HepG2 (cell line): ENCODE data around the gene TPD52L2. TPM values are rescaled to one million over a fixed set of nuclear protein-coding genes. Genes with fewer than 3 reads are reported as not detected.
A peak's percentile ranks its signal among the peaks of the same experiment; 100 is the strongest.

Experiments
- ATF7-NPFF ChIP-seq: sonication (generic); formaldehyde crosslinking; IDR thresholded peaks from 2 replicates; pipeline ENCODE4 v1.8.1; 2023; ENCODE audit warnings: mild to moderate bottlenecking, low read depth, missing genetic modification reagents, moderate library complexity
- E2F5 ChIP-seq: sonication (generic); formaldehyde crosslinking; conservative IDR thresholded peaks from 2 replicates; pipeline ENCODE4 v1.4.0; 2020; ENCODE audit warnings: missing genetic modification reagents
- FOXK1 ChIP-seq: sonication (generic); formaldehyde crosslinking; IDR thresholded peaks from 2 replicates; pipeline ENCODE4 v1.4.0; 2020; ENCODE audit warnings: low read depth, missing genetic modification reagents, borderline replicate concordance
- KDM2A ChIP-seq: sonication (generic); formaldehyde crosslinking; IDR thresholded peaks from 2 replicates; pipeline ENCODE4 v1.4.0; 2020; ENCODE audit warnings: low read depth, missing genetic modification reagents, borderline replicate concordance
- KLF12 ChIP-seq: sonication (generic); formaldehyde crosslinking; IDR thresholded peaks from 2 replicates; pipeline ENCODE4 v1.4.0; 2020; ENCODE audit warnings: missing genetic modification reagents, borderline replicate concordance
- NAIF1 ChIP-seq: sonication (generic); formaldehyde crosslinking; IDR thresholded peaks from 2 replicates; pipeline ENCODE4 v1.5.0; 2020; ENCODE audit warnings: mild to moderate bottlenecking, missing genetic modification reagents, borderline replicate concordance
- NCOA1 ChIP-seq: sonication (generic); formaldehyde crosslinking; IDR thresholded peaks from 2 replicates; pipeline ENCODE4 v1.9.0; 2021; ENCODE audit warnings: missing genetic modification reagents
- NFAT5 ChIP-seq: sonication (generic); formaldehyde crosslinking; IDR thresholded peaks from 2 replicates; pipeline ENCODE4 v1.4.0; 2020; ENCODE audit warnings: missing genetic modification reagents
- NFATC3 ChIP-seq: sonication (generic); formaldehyde crosslinking; IDR thresholded peaks from 2 replicates; pipeline ENCODE4 v1.5.1; 2020; ENCODE audit warnings: mild to moderate bottlenecking, missing genetic modification reagents
- PHF8 ChIP-seq: sonication (generic); formaldehyde crosslinking; IDR thresholded peaks from 2 replicates; pipeline ENCODE4 v1.5.0; 2020; ENCODE audit warnings: missing genetic modification reagents
- PPARG ChIP-seq: conservative IDR thresholded peaks from 2 replicates; pipeline ENCODE4 v1.6.1; 2016; ENCODE audit warnings: missing biosample characterization, missing genetic modification reagents
- SNAPC2 ChIP-seq: sonication (generic); formaldehyde crosslinking; IDR thresholded peaks from 2 replicates; pipeline ENCODE4 v1.8.1; 2022; ENCODE audit warnings: mild to moderate bottlenecking, missing genetic modification reagents
- SRF ChIP-seq: IDR thresholded peaks from 2 replicates; pipeline ENCODE4 v1.6.1; 2011; ENCODE audit warnings: mild to moderate bottlenecking, low read depth, low read length, moderate library complexity
- THAP11 ChIP-seq: IDR thresholded peaks from 2 replicates; pipeline ENCODE4 v1.6.1; 2016; ENCODE audit warnings: missing biosample characterization, missing genetic modification reagents
- XBP1 ChIP-seq: sonication (generic); formaldehyde crosslinking; IDR thresholded peaks from 2 replicates; pipeline ENCODE4 v1.5.0; 2020; ENCODE audit warnings: missing genetic modification reagents
- ZNF12 ChIP-seq: sonication (generic); formaldehyde crosslinking; IDR thresholded peaks from 2 replicates; pipeline ENCODE4 v1.5.0; 2020; ENCODE audit warnings: missing genetic modification reagents
- ZNF20 ChIP-seq: sonication (generic); formaldehyde crosslinking; IDR thresholded peaks from 2 replicates; pipeline ENCODE4 v1.4.0; 2020; ENCODE audit warnings: mild to moderate bottlenecking, moderate library complexity, missing genetic modification reagents
- ZNF274 ChIP-seq: sonication (generic); formaldehyde crosslinking; IDR thresholded peaks from 2 replicates; pipeline ENCODE4 v1.5.1; 2020; ENCODE audit warnings: mild to moderate bottlenecking, missing genetic modification reagents
- ZNF30 ChIP-seq: sonication (generic); formaldehyde crosslinking; IDR thresholded peaks from 2 replicates; pipeline ENCODE4 v1.5.0; 2020; ENCODE audit warnings: mild to moderate bottlenecking, missing genetic modification reagents
- ZNF556 ChIP-seq: sonication (generic); formaldehyde crosslinking; IDR thresholded peaks from 2 replicates; pipeline ENCODE4 v1.4.0; 2020; ENCODE audit warnings: mild to moderate bottlenecking, missing genetic modification reagents, borderline replicate concordance
- ZNF615 ChIP-seq: sonication (generic); formaldehyde crosslinking; IDR thresholded peaks from 2 replicates; pipeline ENCODE4 v1.5.0; 2020; ENCODE audit warnings: mild to moderate bottlenecking, missing genetic modification reagents, borderline replicate concordance
- ZNF839 ChIP-seq: sonication (generic); formaldehyde crosslinking; IDR thresholded peaks from 2 replicates; pipeline ENCODE4 v1.4.0; 2020; ENCODE audit warnings: missing genetic modification reagents, mild to moderate bottlenecking, borderline replicate concordance
- ZSCAN25 ChIP-seq: sonication (generic); formaldehyde crosslinking; IDR thresholded peaks from 2 replicates; pipeline ENCODE4 v1.8.0; 2022; ENCODE audit warnings: mild to moderate bottlenecking, missing genetic modification reagents
- polyA plus RNA-seq, 8 experiments: library from polyadenylated mRNA; depleted of rRNA in 3 of 8; stranded (reverse) in 7 of 8; unstranded in 1 of 8; fragments of >200 nt; fragmentation: Illumina TruSeq in 4 of 8; extraction: Trizol in 4 of 8; gene quantifications; 2 replicates each; pipeline versions ENCODE4 v1.2.1 to v1.2.3, GENCODE V29; 2011 to 2016; ENCODE audit warnings: low read depth in 4 of 8, missing spikeins in 1 of 8, mixed read lengths in 1 of 8; ENCODE audit not compliant: insufficient read depth in 1 of 8
- total RNA-seq, 5 experiments: library from RNA; depleted of rRNA; stranded (reverse); fragments of >200 nt; fragmentation: Illumina TruSeq; extraction: Trizol; gene quantifications; 2 replicates each; pipeline ENCODE4 v1.2.3, GENCODE V29; 2016; ENCODE audit warnings: low read depth in 1 of 5
- TF ChIP-seq, protein P1 (sequence below): IDR thresholded peaks from 2 replicates; pipeline ENCODE4 v1.6.1; 2018; ENCODE audit warnings: missing genetic modification reagents, mild to moderate bottlenecking, missing compliant biosample characterization

TPD52L2 gene
- total and polyA plus RNA-seq, 2 of the 13 experiments (the other 11 are each of a cell fraction or from before 2014, with no cell fraction given), result 156 to 184 TPM

- TF ChIP-seq, protein P1, sequence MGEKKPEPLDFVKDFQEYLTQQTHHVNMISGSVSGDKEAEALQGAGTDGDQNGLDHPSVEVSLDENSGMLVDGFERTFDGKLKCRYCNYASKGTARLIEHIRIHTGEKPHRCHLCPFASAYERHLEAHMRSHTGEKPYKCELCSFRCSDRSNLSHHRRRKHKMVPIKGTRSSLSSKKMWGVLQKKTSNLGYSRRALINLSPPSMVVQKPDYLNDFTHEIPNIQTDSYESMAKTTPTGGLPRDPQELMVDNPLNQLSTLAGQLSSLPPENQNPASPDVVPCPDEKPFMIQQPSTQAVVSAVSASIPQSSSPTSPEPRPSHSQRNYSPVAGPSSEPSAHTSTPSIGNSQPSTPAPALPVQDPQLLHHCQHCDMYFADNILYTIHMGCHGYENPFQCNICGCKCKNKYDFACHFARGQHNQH, result peak; percentile 60; the same call in 1 of the 2 replicates
- TF ChIP-seq ZNF12, result peak; percentile 71
- peak; percentile 95; the same call in 1 of the 2 replicates for TF ChIP-seq ZNF839 (CRISPR knock-in tag)
- TF ChIP-seq NCOA1, result peak; percentile 12; the same call in 1 of the 2 replicates
- peak; percentile 78 for TF ChIP-seq KLF12 (CRISPR knock-in tag)
- TF ChIP-seq ZNF30 (CRISPR knock-in tag), result no peak
- no peak; the same call in 1 of the 2 replicates for TF ChIP-seq NFAT5 (CRISPR knock-in tag)
- no peak for TF ChIP-seq XBP1 (CRISPR knock-in tag)
- peak; percentile 94 for TF ChIP-seq ATF7-NPFF
- TF ChIP-seq ZNF274, result no peak; the same call in none of the 2 replicates
- peak; percentile 34; the same call in 1 of the 2 replicates for TF ChIP-seq SRF
- TF ChIP-seq NFATC3 (CRISPR knock-in tag), result no peak
- TF ChIP-seq ZNF615 (CRISPR knock-in tag), result 0 out of 2 replicates have a peak, but pooled peaks have one; percentile 70
- no peak for TF ChIP-seq ZNF20 (CRISPR knock-in tag)
- peak; percentile 83; the same call in 1 of the 2 replicates for TF ChIP-seq PPARG (CRISPR knock-in tag)
- peak; percentile 92 for TF ChIP-seq KDM2A (CRISPR knock-in tag)
- peak; percentile 93 for TF ChIP-seq NAIF1
- peak; percentile 72 for TF ChIP-seq PHF8
- peak; percentile 27 for TF ChIP-seq SNAPC2 (CRISPR knock-in tag)
- TF ChIP-seq THAP11, result peak; percentile 87
- TF ChIP-seq ZSCAN25 (CRISPR knock-in tag), result peak; percentile 19; the same call in 1 of the 2 replicates
- 0 out of 2 replicates have a peak, but pooled peaks have one; percentile 27 for TF ChIP-seq E2F5 (CRISPR knock-in tag)
- peak; percentile 87 for TF ChIP-seq ZNF556 (CRISPR knock-in tag)
- peak; percentile 55; the same call in 1 of the 2 replicates for TF ChIP-seq FOXK1 (CRISPR knock-in tag)
These were observed 1.1 kb upstream of the TPD52L2 start (continued) for GRCh38 chr20:63863798-63864544.
